ENCODE measurements around the gene CDSN. TPM values are rescaled to one million over a fixed set of nuclear protein-coding genes. Genes with fewer than 3 reads are reported as not detected.
A peak's percentile ranks its signal among the peaks of the same experiment; 100 is the strongest.
"Not testable (repeated sequence)": the region's sequence is repeated elsewhere in the genome, so short reads cannot be mapped to it uniquely, and the experiment has no call there.

Gene CDSN
- total and polyA plus RNA-seq, 2 donors from 2014 or later = 0.13 TPM; not detected in 1

- Histone ChIP-seq H3K27ac (ENCODE audit: low read depth in 2 of 2, low read length in 2 of 2) (no peak overlapping the region), H3K36me3 (ENCODE audit: control insufficient read depth in 2 of 3, insufficient read depth in 3 of 3, low read length in 3 of 3) (no peaks in the 10 kb centered on the region), H3K9me3 (ENCODE audit: control insufficient read depth in 2 of 3, insufficient read depth in 1 of 3, low read length in 3 of 3) (no peaks in the 10 kb centered on the region), H3K4me1 (ENCODE audit: control insufficient read depth in 2 of 3, insufficient read depth in 2 of 3, low read depth in 1 of 3, low read length in 3 of 3) (peaks cover 0 to 2% (median 0%) of the 10 kb centered on the region in 3 donors), H3K4me3 (ENCODE audit: low read length in 3 of 3) (no peak overlapping the region), H3K27me3 (ENCODE audit: control insufficient read depth, insufficient read depth, low read length) (no peaks in the 10 kb centered on the region), H3K9ac (ENCODE audit: low read length in 3 of 3) (no peak overlapping the region)
- FAIRE-seq (no peak), DNase-seq (no peak)
- TF ChIP-seq, protein P1, sequence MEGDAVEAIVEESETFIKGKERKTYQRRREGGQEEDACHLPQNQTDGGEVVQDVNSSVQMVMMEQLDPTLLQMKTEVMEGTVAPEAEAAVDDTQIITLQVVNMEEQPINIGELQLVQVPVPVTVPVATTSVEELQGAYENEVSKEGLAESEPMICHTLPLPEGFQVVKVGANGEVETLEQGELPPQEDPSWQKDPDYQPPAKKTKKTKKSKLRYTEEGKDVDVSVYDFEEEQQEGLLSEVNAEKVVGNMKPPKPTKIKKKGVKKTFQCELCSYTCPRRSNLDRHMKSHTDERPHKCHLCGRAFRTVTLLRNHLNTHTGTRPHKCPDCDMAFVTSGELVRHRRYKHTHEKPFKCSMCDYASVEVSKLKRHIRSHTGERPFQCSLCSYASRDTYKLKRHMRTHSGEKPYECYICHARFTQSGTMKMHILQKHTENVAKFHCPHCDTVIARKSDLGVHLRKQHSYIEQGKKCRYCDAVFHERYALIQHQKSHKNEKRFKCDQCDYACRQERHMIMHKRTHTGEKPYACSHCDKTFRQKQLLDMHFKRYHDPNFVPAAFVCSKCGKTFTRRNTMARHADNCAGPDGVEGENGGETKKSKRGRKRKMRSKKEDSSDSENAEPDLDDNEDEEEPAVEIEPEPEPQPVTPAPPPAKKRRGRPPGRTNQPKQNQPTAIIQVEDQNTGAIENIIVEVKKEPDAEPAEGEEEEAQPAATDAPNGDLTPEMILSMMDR (IDR thresholded peaks at IDR 0.05; ENCODE audit: borderline replicate concordance, extremely low read depth, insufficient read depth) = no peak
- intact Hi-C loops (cut with DNase I) = loop anchor here (10.0 kb wide), 2 partner anchors 160 to 250 kb away; partner anchors contain the start of gene VARS2
Observed at GRCh38 chr6:31074401-31074800, 45.8 kb downstream of the CDSN start.

DNA sequence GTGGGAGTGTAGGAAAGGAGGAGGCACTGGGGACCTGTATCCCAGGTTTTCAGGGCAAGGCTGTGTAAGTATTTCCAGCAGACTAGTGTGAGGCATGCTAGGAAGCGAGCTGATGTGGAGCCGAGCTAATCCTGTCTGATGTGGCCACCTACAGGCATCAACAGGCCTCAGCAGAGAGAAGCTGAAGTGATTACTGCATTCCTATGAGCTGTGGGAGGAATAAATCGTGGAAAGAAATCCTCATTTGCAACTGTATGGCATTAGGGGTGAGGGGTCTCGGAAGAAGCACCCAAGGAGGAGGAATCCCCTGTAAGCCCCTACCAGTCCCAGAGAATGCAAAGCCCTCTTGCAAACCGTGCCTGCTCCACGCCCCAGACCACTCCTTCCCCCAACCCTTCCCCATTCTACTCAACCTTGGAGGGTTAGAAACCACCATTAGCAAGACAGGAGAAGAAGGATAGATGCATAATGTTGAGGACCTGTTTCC lies 49.5 kb downstream of the CDSN start:
- H3K27ac ChIP-seq (ENCODE audit: low read depth in 2 of 2, low read length in 2 of 2) = no peak overlapping the region
- TF ChIP-seq, protein P1 (IDR thresholded peaks at IDR 0.05; ENCODE audit: borderline replicate concordance, extremely low read depth, insufficient read depth) = peak; percentile 68
- H3K27me3 ChIP-seq (ENCODE audit: control insufficient read depth, insufficient read depth, low read length) = no peaks in the 10 kb centered on the region
- intact Hi-C loops (cut with DNase I) = loop anchor here (10.0 kb wide), 2 partner anchors 156 to 246 kb away; partner anchors contain the start of gene VARS2
- H3K4me3 ChIP-seq (ENCODE audit: low read length in 3 of 3) = no peak overlapping the region
- H3K36me3 ChIP-seq (ENCODE audit: control insufficient read depth in 2 of 3, insufficient read depth in 3 of 3, low read length in 3 of 3) = no peaks in the 10 kb centered on the region
- DNase-seq = peak in 4 of 5 donors; percentile 70 to 89 (median 79)
- H3K9me3 ChIP-seq (ENCODE audit: control insufficient read depth in 2 of 3, insufficient read depth in 1 of 3, low read length in 3 of 3) = no peaks in the 10 kb centered on the region
- H3K4me1 ChIP-seq (ENCODE audit: control insufficient read depth in 2 of 3, insufficient read depth in 2 of 3, low read depth in 1 of 3, low read length in 3 of 3) = peaks cover 0 to 2% (median 0%) of the 10 kb centered on the region in 3 donors
- FAIRE-seq = no peak
- no peak overlapping the region for H3K9ac ChIP-seq (ENCODE audit: low read length in 3 of 3)

- Histone ChIP-seq H3K4me3 (ENCODE audit: low read length in 3 of 3) (no peak overlapping the region), H3K9ac (ENCODE audit: low read length in 3 of 3) (peak overlapping the region in 1 of 3 donors; percentile 0), H3K27me3 (ENCODE audit: control insufficient read depth, insufficient read depth, low read length) (no peaks in the 10 kb centered on the region), H3K4me1 (ENCODE audit: control insufficient read depth in 2 of 3, insufficient read depth in 2 of 3, low read depth in 1 of 3, low read length in 3 of 3) (peaks cover 0 to 2% (median 0%) of the 10 kb centered on the region in 3 donors), H3K9me3 (ENCODE audit: control insufficient read depth in 2 of 3, insufficient read depth in 1 of 3, low read length in 3 of 3) (no peaks in the 10 kb centered on the region), H3K36me3 (ENCODE audit: control insufficient read depth in 2 of 3, insufficient read depth in 3 of 3, low read length in 3 of 3) (no peaks in the 10 kb centered on the region), H3K27ac (ENCODE audit: low read depth in 2 of 2, low read length in 2 of 2) (no peak overlapping the region)
- FAIRE-seq (no peak), DNase-seq (peak; percentile 84 to 89 (median 88))
- intact Hi-C loops (cut with DNase I) = no loop called here
- TF ChIP-seq, protein P1 (IDR thresholded peaks at IDR 0.05; ENCODE audit: borderline replicate concordance, extremely low read depth, insufficient read depth) = peak; percentile 90
Observed at GRCh38 chr6:31068669-31069340, 51.4 kb downstream of the CDSN start.

- intact Hi-C loops (cut with DNase I); H3K4me3 ChIP-seq (ENCODE audit: low read length in 3 of 3); H3K36me3 ChIP-seq (ENCODE audit: control insufficient read depth in 2 of 3, insufficient read depth in 3 of 3, low read length in 3 of 3); H3K4me1 ChIP-seq (ENCODE audit: control insufficient read depth in 2 of 3, insufficient read depth in 2 of 3, low read depth in 1 of 3, low read length in 3 of 3); H3K27me3 ChIP-seq (ENCODE audit: control insufficient read depth, insufficient read depth, low read length); H3K9me3 ChIP-seq (ENCODE audit: control insufficient read depth in 2 of 3, insufficient read depth in 1 of 3, low read length in 3 of 3); DNase-seq; FAIRE-seq; H3K27ac ChIP-seq (ENCODE audit: low read depth in 2 of 2, low read length in 2 of 2): not testable (repeated sequence)
- H3K9ac ChIP-seq (ENCODE audit: low read length in 3 of 3) = peak overlapping the region in 1 of 3 donors; percentile 0
Observed at GRCh38 chr6:31067891-31068668, 52.2 kb downstream of the CDSN start.

DNA sequence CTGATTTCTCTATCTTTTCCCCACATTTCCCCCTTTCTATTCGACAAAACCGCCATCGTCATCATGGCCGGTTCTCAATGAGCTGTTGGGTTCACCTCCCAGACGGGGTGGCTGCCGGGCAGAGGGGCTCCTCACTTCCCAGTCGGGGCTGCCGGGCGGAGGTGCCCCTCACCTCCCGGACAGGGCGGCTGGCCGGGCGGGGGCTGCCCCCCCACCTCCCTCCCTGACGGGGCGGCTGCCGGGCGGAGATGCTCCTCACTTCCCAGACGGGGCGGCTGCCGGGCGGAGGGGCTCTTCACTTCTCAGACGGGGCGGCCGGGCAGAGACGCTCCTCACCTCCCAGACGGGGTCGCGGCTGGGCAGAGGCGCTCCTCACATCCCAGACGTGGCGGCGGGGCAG lies 53.2 kb downstream of the CDSN start:
- H3K27me3 ChIP-seq (ENCODE audit: control insufficient read depth, insufficient read depth, low read length); FAIRE-seq; H3K9me3 ChIP-seq (ENCODE audit: control insufficient read depth in 2 of 3, insufficient read depth in 1 of 3, low read length in 3 of 3); H3K27ac ChIP-seq (ENCODE audit: low read depth in 2 of 2, low read length in 2 of 2); H3K4me3 ChIP-seq (ENCODE audit: low read length in 3 of 3); H3K36me3 ChIP-seq (ENCODE audit: control insufficient read depth in 2 of 3, insufficient read depth in 3 of 3, low read length in 3 of 3); intact Hi-C loops (cut with DNase I); H3K4me1 ChIP-seq (ENCODE audit: control insufficient read depth in 2 of 3, insufficient read depth in 2 of 3, low read depth in 1 of 3, low read length in 3 of 3); H3K9ac ChIP-seq (ENCODE audit: low read length in 3 of 3); DNase-seq: not testable (repeated sequence)

Measured in kidney (tissue), 14 donors.